GM06990 (cell line): ENCODE measurements around the gene PSMA6.

ENCODE experiments used
- DNase-seq: peaks from one replicate; pipeline ENCODE4 v3.0.0-alpha.2; 2011; ENCODE audit not compliant: insufficient read length; ENCODE audit errors: extremely low read depth
- H3K27me3 ChIP-seq: replicated peaks from 2 replicates; pipeline ENCODE4 v1.6.0; 2011; ENCODE audit warnings: low read length; ENCODE audit not compliant: control insufficient read depth, insufficient read depth
- H3K36me3 ChIP-seq: 2 replicates; pipeline ENCODE4 v1.5.1; 2011; ENCODE audit warnings: low read length; ENCODE audit not compliant: control insufficient read depth, insufficient read depth
- H3K4me3 ChIP-seq: replicated peaks from 2 replicates; pipeline ENCODE4 v1.5.1; 2011; ENCODE audit warnings: low read depth, mild to moderate bottlenecking, control low read depth, low read length
- CTCF ChIP-seq: IDR thresholded peaks from 2 replicates; pipeline ENCODE4 v1.5.1; 2011; ENCODE audit warnings: low read length, control low read depth, mild to moderate bottlenecking, inconsistent platforms; ENCODE audit not compliant: insufficient read depth, poor library complexity, severe bottlenecking

The PSMA6 gene

DNA sequence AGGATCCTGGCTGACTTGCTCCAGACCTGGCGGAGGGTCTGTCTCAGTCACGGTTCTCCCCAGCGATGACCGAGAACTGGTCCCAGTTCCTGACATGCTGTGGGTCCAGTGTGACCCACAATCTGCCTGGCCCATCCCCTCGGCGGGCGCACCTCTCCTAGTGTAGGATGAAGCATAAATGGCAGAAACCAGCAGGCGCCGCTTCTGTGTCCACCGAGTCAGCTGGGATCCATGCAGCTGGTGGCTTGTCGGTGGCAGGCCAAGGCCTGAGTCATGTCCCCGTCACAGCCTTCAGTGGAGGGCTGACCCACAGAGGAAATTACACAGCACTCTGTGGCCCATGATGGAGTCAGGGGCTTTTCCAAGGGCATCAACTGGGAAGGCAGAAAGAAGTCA, 73.9 kb downstream of the PSMA6 start:
- no peak overlapping the region for H3K4me3 ChIP-seq
- H3K27me3 ChIP-seq = no peaks in the 10 kb centered on the region
- H3K36me3 ChIP-seq = no peaks in the 10 kb centered on the region
- TF ChIP-seq CTCF = no peak
- no peak for DNase-seq

GRCh38 chr14:35366521-35366976, 74.4 kb downstream of the PSMA6 start:
- DNase-seq = no peak
- Histone ChIP-seq H3K36me3 (no peaks in the 10 kb centered on the region), H3K27me3 (no peaks in the 10 kb centered on the region), H3K4me3 (no peak overlapping the region)
- TF ChIP-seq CTCF = no peak

DNA sequence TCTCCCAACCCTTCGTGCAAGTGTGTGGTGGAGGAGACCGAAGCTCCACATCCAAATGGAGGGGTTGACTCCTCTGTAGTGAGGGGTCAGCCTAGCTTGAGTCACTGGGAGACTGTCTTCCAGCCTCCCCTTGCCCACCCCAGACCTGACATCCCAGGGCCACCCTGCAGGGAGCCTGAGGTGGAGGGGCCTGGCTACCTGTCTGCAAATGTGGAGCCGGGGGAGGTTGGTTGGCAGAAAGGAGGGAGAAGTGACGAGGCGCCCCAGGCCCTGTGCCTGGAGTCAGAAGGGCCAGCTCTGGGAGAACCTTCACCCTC, 74.8 kb downstream of the PSMA6 start:
- Histone ChIP-seq H3K27me3 (no peaks in the 10 kb centered on the region), H3K4me3 (no peak overlapping the region), H3K36me3 (no peaks in the 10 kb centered on the region)
- no peak for DNase-seq
- no peak for TF ChIP-seq CTCF
